GM18907 (cell line): Measurements from ENCODE around the gene ZNF675.
A peak's percentile ranks its signal among the peaks of the same experiment; 100 is the strongest.
"Not testable (repeated sequence)": the region's sequence is repeated elsewhere in the genome, so short reads cannot be mapped to it uniquely, and the experiment has no call there.

Experiments
- ATAC-seq: cut with Tn5 transposase; IDR thresholded peaks from one replicate; pipeline ENCODE4 v1.9.1; 2021; ENCODE audit warnings: mild to moderate bottlenecking, moderate library complexity; ENCODE audit not compliant: unreplicated experiment

ZNF675 gene

DNA sequence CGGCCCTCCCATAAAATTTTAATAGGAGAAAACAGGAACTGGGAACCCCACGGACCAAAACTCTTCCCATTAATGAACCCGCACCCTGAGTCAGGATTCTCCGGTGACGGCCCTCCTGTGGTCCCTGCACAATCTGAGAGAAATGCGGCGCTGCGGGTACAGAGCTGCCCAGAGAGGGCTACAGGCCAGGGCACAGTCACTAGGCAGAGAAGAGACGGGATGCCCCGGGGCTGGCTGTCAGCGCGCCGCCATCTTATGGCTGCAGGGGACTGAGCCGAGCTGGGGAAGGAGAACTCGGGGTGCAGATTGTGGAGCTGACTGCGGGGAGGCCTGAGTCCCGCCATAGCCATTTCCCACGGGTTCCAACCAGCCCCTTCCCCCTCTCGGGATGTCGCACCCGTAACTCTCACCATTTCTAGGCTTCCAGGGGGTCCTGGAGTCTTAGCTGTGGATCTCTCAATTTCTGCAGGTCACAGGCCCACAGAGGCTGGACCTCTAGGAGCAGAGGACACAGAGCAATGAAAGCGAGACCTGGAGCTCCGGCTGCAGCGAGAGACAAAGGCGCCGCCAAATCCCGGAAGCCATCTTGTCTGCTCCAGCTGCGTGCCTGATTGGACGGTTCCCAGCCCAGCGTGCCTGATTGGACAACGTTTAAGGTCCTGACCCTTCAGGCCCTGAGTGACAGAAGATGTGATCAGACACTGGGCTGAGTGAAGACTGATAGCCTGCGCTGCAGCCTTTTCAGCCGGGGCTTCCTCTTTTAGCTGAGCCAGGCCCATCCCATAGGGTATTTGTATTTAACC is at the start of gene ZNF675:
TSS of gene ZNF675 (minus strand) at position 592 of the 803 bp plus-strand sequence. CDS start at position 413, 179 bp downstream.
- peak; percentile 91 for ATAC-seq

DNA sequence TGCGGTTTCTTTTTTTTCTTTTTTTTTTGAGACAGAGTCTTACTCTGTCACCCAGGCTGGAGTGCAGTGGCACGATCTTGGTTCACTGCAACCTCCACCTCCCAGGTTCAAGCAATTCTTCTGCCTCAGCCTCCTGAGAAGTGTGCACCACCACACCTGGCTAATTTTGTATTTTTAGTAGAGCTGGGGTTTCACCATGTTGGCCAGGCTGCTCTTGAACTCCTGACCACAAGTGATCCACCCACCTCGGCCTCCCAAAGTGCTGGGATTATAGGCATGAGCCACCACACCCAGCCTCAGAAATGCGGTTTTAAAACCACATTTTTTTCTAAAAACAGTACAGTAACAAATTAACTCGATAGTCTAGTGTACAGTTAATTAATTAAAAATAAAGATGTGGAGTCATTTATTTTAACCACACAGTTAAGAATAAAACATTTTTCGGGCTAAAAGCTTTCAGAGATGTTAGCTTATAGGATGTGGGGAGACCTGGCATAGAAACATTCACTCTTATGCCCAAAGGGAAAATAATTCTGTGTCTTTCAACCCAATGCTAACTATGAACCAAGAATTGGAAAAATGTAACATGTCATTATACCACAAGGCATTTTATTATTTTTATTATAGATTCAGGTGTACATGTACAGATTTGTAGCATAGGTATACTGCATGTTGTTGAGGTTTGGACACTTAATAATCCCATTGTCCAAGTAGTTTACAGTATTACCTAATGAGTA is 43.9 kb upstream of the ZNF675 start:
- not testable (repeated sequence) for ATAC-seq

DNA sequence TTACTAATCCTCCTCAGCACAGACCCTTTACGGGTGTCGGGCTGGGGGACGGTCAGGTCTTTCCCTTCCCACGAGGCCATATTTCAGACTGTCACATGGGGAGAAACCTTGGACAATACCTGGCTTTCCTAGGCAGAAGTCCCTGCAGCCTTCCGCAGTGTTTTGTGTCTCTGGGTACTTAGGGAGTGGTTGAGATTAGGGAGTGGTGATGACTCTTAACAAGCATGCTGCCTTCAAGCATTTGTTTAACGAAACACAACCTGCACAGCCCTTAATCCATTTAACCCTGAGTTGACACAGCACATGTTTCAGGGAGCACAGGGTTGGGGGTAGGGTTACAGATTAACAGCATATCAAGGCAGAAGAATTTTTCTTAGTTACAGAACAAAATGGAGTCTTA is 37.1 kb upstream of the ZNF675 start:
- not testable (repeated sequence) for ATAC-seq

DNA sequence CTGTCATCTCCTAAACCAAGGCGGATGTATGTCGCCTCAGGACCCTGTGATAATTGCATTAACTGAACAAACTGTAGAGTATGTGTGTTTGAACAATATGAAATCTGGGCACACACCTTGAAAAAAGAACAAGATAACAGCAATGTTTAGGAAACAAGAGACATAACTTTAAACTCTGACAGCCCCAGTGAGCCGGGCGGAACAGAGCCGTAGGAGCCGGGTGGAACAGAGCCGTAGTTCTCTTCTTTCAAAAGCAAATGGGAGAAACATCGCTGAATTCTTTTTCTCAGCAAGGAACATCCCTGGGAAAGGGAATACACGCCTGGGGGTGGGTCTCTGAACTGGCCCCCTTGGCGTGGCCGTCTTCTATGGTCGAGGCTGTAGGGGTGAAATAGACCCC is 31.8 kb upstream of the ZNF675 start:
- no peak for ATAC-seq

DNA sequence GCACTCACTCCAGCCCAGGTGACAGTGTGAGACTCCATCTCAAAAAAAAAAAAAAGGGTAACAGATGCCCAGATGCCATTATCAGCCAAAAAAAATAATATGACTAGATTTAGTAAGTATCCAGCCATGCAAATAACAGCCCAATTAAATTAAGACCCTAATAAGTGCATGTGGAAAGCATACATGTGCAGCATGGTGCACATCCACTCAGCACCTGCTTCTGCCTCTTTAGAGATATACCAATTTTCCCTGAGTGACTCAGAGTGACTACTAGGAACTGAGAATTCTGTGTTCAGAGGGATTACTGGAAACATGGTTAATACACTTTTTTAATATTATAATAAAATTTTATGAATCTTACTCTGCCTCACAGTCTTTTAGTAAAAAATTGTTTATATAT is 29.8 kb upstream of the ZNF675 start:
- no peak for ATAC-seq

DNA sequence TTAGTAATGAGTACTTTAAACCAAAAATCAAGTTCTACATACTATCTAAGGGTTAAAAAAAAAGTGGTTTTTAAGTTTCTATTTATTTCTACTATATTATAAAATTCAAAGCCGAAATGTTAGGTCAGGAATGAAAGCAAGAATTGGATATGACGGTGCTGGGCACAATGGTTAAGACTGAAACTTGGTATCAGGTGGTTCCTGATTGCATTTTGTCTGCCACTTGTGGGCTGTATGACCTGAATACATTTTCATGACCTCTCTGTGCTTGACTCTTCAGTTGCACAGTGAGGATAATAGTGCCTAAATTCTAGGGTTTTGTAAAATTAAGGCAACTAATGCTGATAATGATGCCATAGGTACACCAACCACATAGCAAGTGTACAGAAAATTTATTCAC is 22.3 kb upstream of the ZNF675 start:
- ATAC-seq, result no peak

DNA sequence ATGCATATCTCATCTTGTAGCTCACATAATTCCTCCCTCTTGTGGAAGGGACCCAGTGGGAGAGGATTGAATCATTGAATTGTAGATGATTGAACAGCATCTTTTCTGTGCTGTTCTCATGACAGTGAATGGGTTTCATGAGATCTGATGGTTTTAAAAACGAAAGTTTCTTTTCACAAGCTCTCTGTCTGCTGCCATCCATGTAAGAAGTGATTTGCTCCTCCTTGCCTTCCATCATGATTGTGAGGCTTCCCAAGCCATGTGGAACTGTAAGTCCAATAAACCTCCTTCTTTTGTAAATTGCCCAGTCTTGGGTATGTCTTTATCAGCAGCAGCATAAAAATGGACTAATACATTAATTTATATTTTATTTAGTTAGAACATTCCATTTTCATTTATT is 19.6 kb upstream of the ZNF675 start:
- no peak for ATAC-seq

DNA sequence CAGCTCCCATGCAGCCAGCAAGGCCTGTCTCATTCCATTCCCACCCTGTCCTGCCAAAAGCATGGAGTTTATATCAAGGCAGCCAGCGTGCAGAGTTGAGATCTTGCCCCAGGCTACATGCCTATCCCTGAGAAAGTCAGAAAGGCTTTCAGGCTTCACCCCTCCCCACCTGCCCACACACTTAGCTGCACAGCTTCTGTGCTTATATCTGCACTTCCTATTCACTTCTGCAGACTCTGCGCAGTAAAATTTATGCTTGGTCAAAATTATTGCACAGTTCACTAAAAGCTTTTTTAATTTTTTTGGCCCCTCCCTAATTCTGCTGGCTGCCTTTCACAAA is 12.5 kb upstream of the ZNF675 start:
- no peak for ATAC-seq

DNA sequence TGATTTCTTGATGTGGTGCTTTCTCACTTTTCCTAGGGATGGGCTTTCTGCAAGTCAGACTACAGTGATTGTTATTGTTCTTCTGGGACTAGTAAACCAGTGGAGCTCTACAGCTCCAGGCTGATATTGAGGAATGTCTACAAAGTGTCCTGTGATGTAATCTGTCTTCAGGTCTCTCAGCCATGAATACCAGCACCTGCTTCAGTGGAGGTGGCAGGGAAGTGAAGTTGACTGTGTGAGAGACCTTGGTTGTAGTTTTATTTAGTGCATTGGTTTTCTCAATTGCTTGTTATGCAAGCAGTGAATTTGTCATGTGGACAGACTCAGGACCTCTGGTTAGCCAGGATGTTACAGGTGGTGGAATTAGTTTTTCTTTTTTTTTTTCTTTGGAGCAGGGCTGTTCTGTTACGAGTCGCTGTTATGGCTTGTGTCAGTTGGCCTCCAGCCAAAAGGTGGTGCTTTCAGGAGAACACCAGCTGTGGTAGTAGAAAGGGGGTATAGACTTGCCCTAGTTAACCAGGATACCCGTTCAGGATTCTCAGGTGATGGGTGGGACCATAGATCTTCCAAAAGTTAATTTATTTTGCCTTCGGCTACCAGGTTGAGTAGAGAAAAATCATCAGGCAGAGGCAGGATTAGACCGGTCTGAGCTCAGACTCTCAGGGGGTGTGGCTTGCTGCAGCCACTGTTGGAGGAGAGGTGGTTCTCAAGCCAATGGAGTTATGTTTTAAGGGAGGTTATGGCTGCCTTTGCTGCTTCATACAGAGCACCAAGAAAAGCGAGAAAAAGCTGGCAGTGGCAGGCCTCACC is 11.9 kb upstream of the ZNF675 start:
- ATAC-seq, result no peak

DNA sequence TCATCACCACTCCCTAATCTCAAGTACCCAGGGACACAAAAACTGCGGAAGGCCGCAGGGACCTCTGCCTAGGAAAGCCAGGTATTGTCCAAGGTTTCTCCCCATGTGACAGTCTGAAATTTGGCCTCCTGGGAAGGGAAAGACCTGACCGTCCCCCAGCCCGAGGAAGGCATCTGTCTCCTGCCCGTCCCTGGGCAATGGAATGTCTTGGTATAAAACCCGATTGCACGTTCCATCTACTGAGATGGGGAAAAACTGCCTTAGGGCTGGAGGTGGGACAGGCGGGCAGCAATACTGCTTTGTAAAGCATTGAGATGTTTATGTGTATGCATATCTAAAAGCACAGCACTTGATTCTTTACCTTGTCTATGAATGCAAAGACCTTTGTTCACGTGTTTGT is 5.9 kb upstream of the ZNF675 start:
- ATAC-seq, result not testable (repeated sequence)

DNA sequence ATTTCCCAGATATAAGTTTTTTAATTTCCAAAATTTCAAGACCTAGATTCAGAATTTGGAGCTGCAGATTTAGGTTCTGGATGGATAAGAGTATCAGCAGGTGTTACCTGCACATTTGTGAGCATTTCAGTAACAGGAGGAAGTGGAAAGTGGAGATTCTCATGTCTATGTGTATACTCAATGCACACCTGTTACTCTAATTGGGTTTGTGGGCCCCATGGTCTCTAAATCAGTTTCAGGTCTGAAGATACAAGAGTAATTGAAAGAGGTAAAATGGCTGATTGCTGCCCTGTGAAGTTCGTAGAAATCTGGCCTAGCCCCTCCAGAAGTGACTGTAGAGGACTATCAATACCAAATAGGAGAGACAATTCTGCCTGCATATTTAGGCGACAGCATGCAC is 13.9 kb downstream of the ZNF675 start:
- no peak for ATAC-seq

DNA sequence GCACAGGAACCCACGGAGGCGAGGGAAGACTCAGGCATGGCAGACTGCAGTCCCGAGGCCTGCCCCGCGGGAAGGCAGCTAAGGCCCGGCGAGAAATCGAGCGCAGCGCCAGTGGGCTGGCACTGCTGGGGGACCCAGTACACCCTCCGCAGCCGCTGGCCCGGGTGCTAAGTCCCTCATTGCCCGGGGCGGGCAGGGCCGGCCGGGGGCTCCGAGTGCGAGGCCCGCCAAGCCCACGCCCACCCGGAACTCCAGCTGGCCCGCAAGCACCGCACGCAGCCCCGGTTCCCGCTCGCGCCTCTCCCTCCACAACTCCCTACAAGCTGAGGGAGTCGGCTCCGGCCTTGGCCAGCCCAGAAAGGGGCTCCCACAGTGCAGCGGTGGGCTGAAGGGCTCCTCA is 18.4 kb downstream of the ZNF675 start:
- ATAC-seq, result not testable (repeated sequence)

DNA sequence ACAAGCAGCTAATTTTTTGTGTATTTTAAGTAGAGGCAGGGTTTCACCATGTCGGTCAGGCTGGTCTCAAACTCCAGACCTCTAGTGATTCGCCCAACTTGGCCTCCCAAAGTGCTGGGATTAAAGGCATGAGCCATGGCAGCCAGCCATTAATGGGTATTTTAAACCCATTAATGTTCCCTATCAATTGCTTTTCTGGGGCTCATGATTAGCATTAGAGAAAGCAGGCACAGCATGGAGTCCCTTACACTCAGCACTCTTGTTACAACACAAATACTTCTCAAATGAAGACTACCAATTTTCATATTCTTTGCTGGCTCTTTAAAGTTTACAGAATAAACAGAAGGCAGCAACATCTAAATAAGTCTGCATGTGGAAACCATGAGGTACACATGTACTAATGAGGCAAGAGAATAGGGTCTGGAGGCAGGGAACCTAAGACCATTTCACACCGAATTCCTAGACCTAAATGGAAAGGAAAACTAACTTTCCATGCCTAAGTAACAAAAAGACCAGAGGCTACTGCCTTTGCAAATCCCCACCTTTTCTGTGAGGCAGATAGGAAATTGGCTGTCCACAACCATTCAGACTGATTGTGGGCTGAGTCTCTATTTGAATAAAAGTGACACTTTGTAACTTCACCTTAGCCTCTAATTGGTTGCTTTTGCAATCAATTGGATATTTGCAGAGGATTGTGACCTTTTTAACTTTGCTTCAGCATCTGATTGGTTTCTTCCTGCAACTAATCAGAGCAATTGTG is 21.2 kb downstream of the ZNF675 start:
- ATAC-seq, result no peak

DNA sequence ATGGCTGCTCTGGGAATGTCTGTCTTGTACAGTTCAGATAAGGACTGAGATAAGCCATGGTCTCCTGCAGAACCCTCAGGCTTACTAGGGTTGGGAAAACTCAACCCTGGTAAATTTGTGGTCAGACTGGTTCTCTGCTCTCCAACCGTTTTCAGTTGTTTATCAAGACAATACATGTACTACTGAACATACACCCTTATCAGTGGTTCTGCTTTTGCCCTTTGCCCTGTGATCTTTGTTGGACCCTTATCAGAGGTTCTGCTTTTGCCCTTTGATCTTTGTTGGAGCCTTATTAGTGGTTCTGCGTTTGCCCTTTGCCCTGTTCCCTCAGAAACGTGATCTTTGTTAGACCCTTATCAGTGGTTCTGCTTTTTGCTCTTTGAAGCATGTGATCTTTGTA is 37.2 kb downstream of the ZNF675 start:
- ATAC-seq, result not testable (repeated sequence)
